Natural killer cell (primary cell): Measurements from ENCODE around the gene ILRUN. TPM values are rescaled to one million over a fixed set of nuclear protein-coding genes. Genes with fewer than 3 reads are reported as not detected.
"Not testable (repeated sequence)": the region's sequence is repeated elsewhere in the genome, so short reads cannot be mapped to it uniquely, and the experiment has no call there.

Experiments
- ATAC-seq, 3 donors: fragments of 150-1000 bp in 2 of 3; fragments of 200-7000 bp in 1 of 3; cut with Tn5 transposase; 1 replicate in 1 of 3; 2 replicates in 2 of 3; pipeline ENCODE4 v1.10.0; 2021; ENCODE audit warnings: mild to moderate bottlenecking in 2 of 3, moderate library complexity in 2 of 3
- DNase-seq, 2 donors: peaks; one replicate each; pipeline versions ENCODE4 v3.0.0 to v3.0.0-alpha.2; 2013 to 2021; ENCODE audit warnings: mixed read lengths in 1 of 2
- H3K27ac ChIP-seq: one replicate; pipeline ENCODE4 v1.5.1; 2013; ENCODE audit warnings: mild to moderate bottlenecking, low read length
- H3K27me3 ChIP-seq: one replicate; pipeline ENCODE4 v1.6.1; 2013; ENCODE audit warnings: low read length; ENCODE audit not compliant: control insufficient read depth, insufficient read depth
- H3K36me3 ChIP-seq: one replicate; pipeline ENCODE4 v1.6.1; 2013; ENCODE audit warnings: low read length; ENCODE audit not compliant: control insufficient read depth, insufficient read depth
- H3K4me1 ChIP-seq: one replicate; pipeline ENCODE4 v1.6.1; 2013; ENCODE audit warnings: low read length; ENCODE audit not compliant: control insufficient read depth, insufficient read depth
- H3K4me3 ChIP-seq: one replicate; pipeline ENCODE4 v1.5.1; 2013; ENCODE audit warnings: low read length
- H3K9me3 ChIP-seq: one replicate; pipeline ENCODE4 v1.6.1; 2013; ENCODE audit warnings: low read length; ENCODE audit not compliant: control insufficient read depth, insufficient read depth
- H3K27ac Mint-ChIP-seq, 2 donors: one replicate each; pipeline ENCODE4 v1.8.0; 2022; ENCODE audit warnings: mild to moderate bottlenecking in 2 of 2, mixed read lengths in 2 of 2, moderate library complexity in 1 of 2
- H3K27me3 Mint-ChIP-seq, 2 donors: one replicate each; pipeline ENCODE4 v1.8.0; 2022; ENCODE audit warnings: low read depth in 2 of 2, mixed read lengths in 2 of 2
- H3K36me3 Mint-ChIP-seq: one replicate; pipeline ENCODE4 v1.8.0; 2022; ENCODE audit warnings: mixed read lengths
- H3K4me1 Mint-ChIP-seq, 2 donors: one replicate each; pipeline ENCODE4 v1.8.0; 2022; ENCODE audit warnings: mixed read lengths in 2 of 2
- H3K4me3 Mint-ChIP-seq: one replicate; pipeline ENCODE4 v1.8.0; 2022; ENCODE audit warnings: mild to moderate bottlenecking, moderate library complexity, mixed read lengths
- H3K9me3 Mint-ChIP-seq, 2 donors: one replicate each; pipeline ENCODE4 v1.8.0; 2022; ENCODE audit warnings: mixed read lengths in 2 of 2
- CTCF ChIP-seq: fragments of 200-600 bp; IDR thresholded peaks from one replicate; pipeline ENCODE4 v1.8.0; 2022; ENCODE audit warnings: antibody characterized with exemption
- WGBS: methylation state at CpG from one replicate; pipeline ENCODE4 v1.1.7; 2013; ENCODE audit warnings: missing lambda C conversion rate; ENCODE audit not compliant: insufficient coverage; 5-methylcytosine and 5-hydroxymethylcytosine counted together
- intact Hi-C: fragments of 100-400 bp; cut with micrococcal nuclease; formaldehyde crosslinking; loops from one replicate; pipeline ENCODE4 v1.14.2; 2022
- total RNA-seq, 4 donors: library from RNA; stranded (reverse); fragments of 120-200 nt in 1 of 4; gene quantifications; one replicate each; pipeline versions ENCODE4 v1.2.3 to v1.2.4, GENCODE V29; 2013 to 2022

Gene ILRUN
- total RNA-seq, 3 donors from 2014 or later (not counting 1 experiment from before 2014, with no cell fraction given): 91.2 to 101 (median 92.3) TPM

GRCh38 chr6:34663371-34663770 is 33.2 kb downstream of the ILRUN start:
- ATAC-seq: no peak
- TF ChIP-seq CTCF: no peak
- H3K9me3 Mint-ChIP-seq: no peaks in the 10 kb centered on the region
- peak overlapping the region; percentile 35 for H3K4me3 Mint-ChIP-seq
- peaks cover 39 to 45% of the 10 kb centered on the region in 2 donors for H3K4me1 Mint-ChIP-seq
- peak overlapping the region; percentile 65 to 88 for H3K27ac Mint-ChIP-seq
- intact Hi-C loops: no loop called here
- peaks cover 19% of the 10 kb centered on the region for H3K4me1 ChIP-seq
- no peak for DNase-seq
- no peaks in the 10 kb centered on the region for H3K27me3 ChIP-seq
- no peak overlapping the region for H3K4me3 ChIP-seq
- no peaks in the 10 kb centered on the region for H3K36me3 Mint-ChIP-seq
- 83% methylated on average over 2 of the region's 2 CpGs for WGBS
- no peak overlapping the region for H3K27ac ChIP-seq
- H3K36me3 ChIP-seq: no peaks in the 10 kb centered on the region
- H3K27me3 Mint-ChIP-seq: no peaks in the 10 kb centered on the region
- no peaks in the 10 kb centered on the region for H3K9me3 ChIP-seq

GRCh38 chr6:34661357-34661756 is 35.2 kb downstream of the ILRUN start:
- H3K27me3 Mint-ChIP-seq: no peaks in the 10 kb centered on the region
- WGBS: no CpG with 5 or more reads among the region's 1 CpG
- H3K4me3 ChIP-seq: no peak overlapping the region
- H3K4me1 Mint-ChIP-seq: peaks cover 45 to 48% of the 10 kb centered on the region in 2 donors
- no peak overlapping the region for H3K27ac ChIP-seq
- H3K4me3 Mint-ChIP-seq: no peak overlapping the region
- ATAC-seq: no peak
- H3K36me3 Mint-ChIP-seq: no peaks in the 10 kb centered on the region
- no peaks in the 10 kb centered on the region for H3K36me3 ChIP-seq
- no peaks in the 10 kb centered on the region for H3K9me3 Mint-ChIP-seq
- H3K27ac Mint-ChIP-seq: peak overlapping the region in 1 of 2 donors; percentile 36
- no peak for DNase-seq
- peaks cover 29% of the 10 kb centered on the region for H3K4me1 ChIP-seq
- intact Hi-C loops: no loop called here
- no peak for TF ChIP-seq CTCF
- H3K27me3 ChIP-seq: no peaks in the 10 kb centered on the region
- no peaks in the 10 kb centered on the region for H3K9me3 ChIP-seq

GRCh38 chr6:34658605-34659265 is 37.8 kb downstream of the ILRUN start:
- WGBS: 86% methylated on average over 7 of the region's 7 CpGs
- H3K4me3 Mint-ChIP-seq: no peak overlapping the region
- H3K27ac ChIP-seq: no peak overlapping the region

GRCh38 chr6:34657979-34658480 is 38.5 kb downstream of the ILRUN start:
- intact Hi-C loops: loop anchor here (2.0 kb wide), 2 partner anchors 13 to 39 kb away; partner anchors contain the start of gene ILRUN
- not testable (repeated sequence) for H3K36me3 Mint-ChIP-seq, H3K36me3 ChIP-seq, H3K27me3 ChIP-seq, H3K27me3 Mint-ChIP-seq, H3K4me3 ChIP-seq, H3K9me3 ChIP-seq, DNase-seq, H3K9me3 Mint-ChIP-seq
- peak overlapping the region; percentile 72 for H3K27ac ChIP-seq
- Mint-ChIP-seq H3K4me3 (peak overlapping the region; percentile 82), H3K4me1 (peaks cover 39% of the 10 kb centered on the region in 2 donors), H3K27ac (peak overlapping the region; percentile 88 to 91)
- 61% methylated on average over 6 of the region's 6 CpGs for WGBS
- H3K4me1 ChIP-seq: peaks cover 20% of the 10 kb centered on the region
- peak in 1 of 3 donors; percentile 30 for ATAC-seq

More at GRCh38 chr6:34658605-34659265, 37.8 kb downstream of the ILRUN start:
- Mint-ChIP-seq H3K27me3 (no peaks in the 10 kb centered on the region), H3K4me1 (peaks cover 42 to 43% of the 10 kb centered on the region in 2 donors), H3K27ac (peak overlapping the region in 1 of 2 donors; percentile 46), H3K9me3 (no peaks in the 10 kb centered on the region), H3K36me3 (no peaks in the 10 kb centered on the region)
- DNase-seq (no peak), ATAC-seq (no peak)
- intact Hi-C loops: no loop called here
- no peak for TF ChIP-seq CTCF
- H3K4me3 ChIP-seq: no peak overlapping the region
- H3K9me3 ChIP-seq: no peaks in the 10 kb centered on the region
- no peaks in the 10 kb centered on the region for H3K27me3 ChIP-seq
- H3K4me1 ChIP-seq: peaks cover 23% of the 10 kb centered on the region
- H3K36me3 ChIP-seq: peaks cover 4% of the 10 kb centered on the region
